HepG2 (cell line): ENCODE measurements around the gene ABCA8. TPM values are rescaled to one million over a fixed set of nuclear protein-coding genes. Genes with fewer than 3 reads are reported as not detected.

Experiments used
- ATAC-seq: fragments of 200-7000 bp; cut with Tn5 transposase; 3 replicates; pipeline ENCODE4 v1.9.1; 2020; ENCODE audit warnings: mild to moderate bottlenecking, moderate library complexity
- BruUV-seq: library from RNA; stranded (reverse); fragments of 400-500 nt; replicated peaks from 2 replicates; lab custom pipeline; 2021; lab: Mats Ljungman, UMichigan
- CTCF ChIA-PET: fragments of 300-600 bp; formaldehyde crosslinking; extraction: SDS; loops from one replicate; lab custom pipeline; 2021; ENCODE audit warnings: low total read pairs, inconsistent platforms, low intra/inter-chr PET ratio; lab: Yijun Ruan, JAX
- POLR2A ChIA-PET: fragments of 350-600 bp; sonication (Branson Sonifier 250); formaldehyde crosslinking; loops from one replicate; lab custom pipeline; 2020; ENCODE audit warnings: antibody characterized with exemption, inconsistent platforms; lab: Yijun Ruan, JAX
- DNase-seq: peaks from one replicate; pipeline ENCODE4 v3.0.0-alpha.2; 2015; ENCODE audit warnings: low spot score
- FAIRE-seq: peaks from 3 replicates; lab custom pipeline; 2011; peaks lifted over from hg19 to GRCh38; lab: Jason Lieb, UNC
- H2AFZ ChIP-seq: one replicate; pipeline ENCODE4 v1.6.1; 2011; ENCODE audit warnings: low read length, inconsistent platforms
- H3K27ac ChIP-seq: fragments of 300-600 bp; 3 replicates; pipeline ENCODE4 v1.8.0; 2011; ENCODE audit warnings: mixed run types, mild to moderate bottlenecking, mixed read lengths, low read length, inconsistent platforms; ENCODE audit not compliant: insufficient read depth; ENCODE audit errors: extremely low read length
- H3K27me3 ChIP-seq, 2 experiments: fragments of 200-600 bp in 1 of 2; 2 replicates in 1 of 2; 3 replicates in 1 of 2; pipeline versions ENCODE4 v1.6.0 to v1.8.0; 2011; ENCODE audit warnings: low read length in 2 of 2, mild to moderate bottlenecking in 2 of 2, moderate library complexity in 2 of 2, inconsistent platforms in 1 of 2; ENCODE audit not compliant: insufficient read depth in 2 of 2, control insufficient read depth in 1 of 2
- H3K36me3 ChIP-seq, 2 experiments: fragments of 200-600 bp in 1 of 2; replicated peaks in 1 of 2; 2 replicates in 1 of 2; 3 replicates in 1 of 2; pipeline versions ENCODE4 v1.5.1 to v1.8.0; 2011; ENCODE audit warnings: low read length in 2 of 2, inconsistent platforms in 1 of 2; ENCODE audit not compliant: insufficient read depth in 2 of 2, control insufficient read depth in 1 of 2
- H3K4me1 ChIP-seq: 2 replicates; pipeline ENCODE4 v1.5.1; 2012; ENCODE audit warnings: low read length, inconsistent platforms; ENCODE audit not compliant: insufficient read depth
- H3K4me2 ChIP-seq: 2 replicates; pipeline ENCODE4 v1.6.0; 2011; ENCODE audit warnings: low read depth, low read length, inconsistent platforms
- H3K4me3 ChIP-seq, 3 experiments: fragments of 200-600 bp in 1 of 3; sonication (generic), shearing (Covaris generic) in 1 of 3; replicated peaks in 1 of 3; 2 replicates each; pipeline ENCODE4 v1.5.1; 2011 to 2016; ENCODE audit warnings: low read length in 3 of 3, inconsistent platforms in 2 of 3, low read depth in 2 of 3, mild to moderate bottlenecking in 2 of 3, control low read depth in 1 of 3, mixed read lengths in 1 of 3; ENCODE audit not compliant: insufficient read depth in 1 of 3
- H3K79me2 ChIP-seq: one replicate; pipeline ENCODE4 v1.6.1; 2011; ENCODE audit warnings: low read length, inconsistent platforms; ENCODE audit not compliant: insufficient read depth
- H3K9ac ChIP-seq: 2 replicates; pipeline ENCODE4 v1.6.0; 2011; ENCODE audit warnings: mild to moderate bottlenecking, low read depth, low read length, inconsistent platforms; ENCODE audit not compliant: insufficient read depth
- H3K9me3 ChIP-seq: 2 replicates; pipeline ENCODE4 v1.5.1; 2012; ENCODE audit warnings: mild to moderate bottlenecking, low read length
- H4K20me1 ChIP-seq: 2 replicates; pipeline ENCODE4 v1.6.0; 2011; ENCODE audit warnings: inconsistent platforms, mild to moderate bottlenecking, low read length, moderate library complexity; ENCODE audit not compliant: insufficient read depth
- DMTF1 ChIP-seq: sonication (generic); formaldehyde crosslinking; IDR thresholded peaks from 2 replicates; pipeline ENCODE4 v1.4.0; 2020; ENCODE audit warnings: mild to moderate bottlenecking, missing genetic modification reagents
- EHMT2 ChIP-seq: fragments of 200-600 bp; sonication (generic); IDR thresholded peaks from 2 replicates; pipeline ENCODE4 v1.7.0; 2017; ENCODE audit warnings: antibody characterized with exemption, low read depth, low read length, borderline replicate concordance
- FOXP4 ChIP-seq: sonication (generic); formaldehyde crosslinking; IDR thresholded peaks from 2 replicates; pipeline ENCODE4 v1.4.0; 2020; ENCODE audit warnings: missing genetic modification reagents
- HIVEP1 ChIP-seq: sonication (generic); formaldehyde crosslinking; IDR thresholded peaks from 2 replicates; pipeline ENCODE4 v1.4.0; 2020; ENCODE audit warnings: mild to moderate bottlenecking, missing genetic modification reagents
- MYPOP ChIP-seq: sonication (generic); formaldehyde crosslinking; IDR thresholded peaks from 2 replicates; pipeline ENCODE4 v1.8.1; 2023; ENCODE audit warnings: mild to moderate bottlenecking, moderate library complexity, missing genetic modification reagents
- PAX8 ChIP-seq: sonication (generic); formaldehyde crosslinking; IDR thresholded peaks from 2 replicates; pipeline ENCODE4 v1.8.0; 2022; ENCODE audit warnings: mild to moderate bottlenecking, missing genetic modification reagents, borderline replicate concordance
- RARA ChIP-seq: IDR thresholded peaks from 2 replicates; pipeline ENCODE4 v1.6.1; 2016; ENCODE audit warnings: missing genetic modification reagents, missing compliant biosample characterization
- TARDBP ChIP-seq: sonication (generic); formaldehyde crosslinking; IDR thresholded peaks from 2 replicates; pipeline ENCODE4 v1.8.0; 2022; ENCODE audit warnings: mild to moderate bottlenecking, missing genetic modification reagents
- ZNF362 ChIP-seq: sonication (generic); formaldehyde crosslinking; IDR thresholded peaks from 2 replicates; pipeline ENCODE4 v1.4.0; 2020; ENCODE audit warnings: missing genetic modification reagents, mild to moderate bottlenecking, borderline replicate concordance
- ZNF44 ChIP-seq: sonication (generic); formaldehyde crosslinking; IDR thresholded peaks from 2 replicates; pipeline ENCODE4 v1.5.1; 2020; ENCODE audit warnings: mild to moderate bottlenecking, missing genetic modification reagents
- ZNF510 ChIP-seq: sonication (generic); formaldehyde crosslinking; IDR thresholded peaks from 2 replicates; pipeline ENCODE4 v1.4.0; 2020; ENCODE audit warnings: low read depth, mild to moderate bottlenecking, missing genetic modification reagents
- ZNF589 ChIP-seq: sonication (generic); formaldehyde crosslinking; conservative IDR thresholded peaks from 2 replicates; pipeline ENCODE4 v1.8.0; 2022; ENCODE audit warnings: mild to moderate bottlenecking, moderate library complexity, missing genetic modification reagents
- ZNF761 ChIP-seq: sonication (generic); formaldehyde crosslinking; conservative IDR thresholded peaks from 2 replicates; pipeline ENCODE4 v1.4.0; 2020; ENCODE audit warnings: mild to moderate bottlenecking, missing genetic modification reagents
- ZNF839 ChIP-seq: sonication (generic); formaldehyde crosslinking; IDR thresholded peaks from 2 replicates; pipeline ENCODE4 v1.4.0; 2020; ENCODE audit warnings: missing genetic modification reagents, mild to moderate bottlenecking, borderline replicate concordance
- ZNF878 ChIP-seq: sonication (generic); formaldehyde crosslinking; IDR thresholded peaks from 2 replicates; pipeline ENCODE4 v1.8.1; 2023; ENCODE audit warnings: mild to moderate bottlenecking, missing genetic modification reagents, moderate library complexity
- ZSCAN29 ChIP-seq: sonication (generic); formaldehyde crosslinking; conservative IDR thresholded peaks from 2 replicates; pipeline ENCODE4 v1.4.0; 2020; ENCODE audit warnings: mild to moderate bottlenecking, missing genetic modification reagents
- WGBS: methylation state at CpG from one replicate; pipeline ENCODE4 v1.1.6; 2017; ENCODE audit warnings: low lambda C conversion rate; 5-methylcytosine and 5-hydroxymethylcytosine counted together
- in situ Hi-C: cut with HindIII; loops from 2 replicates; pipeline ENCODE4 v1.10.0; 2017; ENCODE audit warnings: low pct_unique_long_range_greater_than_20kb; ENCODE audit not compliant: extremely low pct_ligation_motif_present
- intact Hi-C: fragments of 100-400 bp; cut with micrococcal nuclease; formaldehyde crosslinking; loops from one replicate; pipeline ENCODE4 v1.10.0; 2022; ENCODE audit not compliant: unreplicated experiment
- polyA plus RNA-seq, 8 experiments: library from polyadenylated mRNA; depleted of rRNA in 3 of 8; stranded (reverse) in 7 of 8; unstranded in 1 of 8; fragments of >200 nt; fragmentation: Illumina TruSeq in 4 of 8; extraction: Trizol in 4 of 8; gene quantifications; 2 replicates each; pipeline versions ENCODE4 v1.2.1 to v1.2.3, GENCODE V29; 2011 to 2016; ENCODE audit warnings: low read depth in 4 of 8, missing spikeins in 1 of 8, mixed read lengths in 1 of 8; ENCODE audit not compliant: insufficient read depth in 1 of 8
- total RNA-seq, 5 experiments: library from RNA; depleted of rRNA; stranded (reverse); fragments of >200 nt; fragmentation: Illumina TruSeq; extraction: Trizol; gene quantifications; 2 replicates each; pipeline ENCODE4 v1.2.3, GENCODE V29; 2016; ENCODE audit warnings: low read depth in 1 of 5
- TF ChIP-seq, protein P1 (sequence below): sonication (generic); formaldehyde crosslinking; IDR thresholded peaks from 2 replicates; pipeline ENCODE4 v1.5.0; 2020; ENCODE audit warnings: mild to moderate bottlenecking, low read depth, missing genetic modification reagents, borderline replicate concordance

ABCA8 gene
- total and polyA plus RNA-seq, 2 of the 13 experiments (the other 11 are each of a cell fraction or from before 2014, with no cell fraction given) = 0.05 to 0.18 TPM

GRCh38 chr17:68820476-68820824 is 134.7 kb downstream of the ABCA8 start:
- TSS peak; percentile 76 for BruUV-seq
- Histone ChIP-seq H3K36me3 (no peaks in the 10 kb centered on the region), H3K79me2 (no peaks in the 10 kb centered on the region), H3K27me3 (no peaks in the 10 kb centered on the region), H3K4me1 (peaks cover 81% of the 10 kb centered on the region), H2AFZ (no peak overlapping the region), H3K4me3 (peak overlapping the region; percentile 38 to 57 (median 53); a peak in 5 of 6 replicates), H3K27ac (peak overlapping the region; percentile 91), H4K20me1 (no peaks in the 10 kb centered on the region), H3K4me2 (peak overlapping the region; percentile 76), H3K9ac (peak overlapping the region; percentile 77), H3K9me3 (peaks cover 2% of the 10 kb centered on the region; the same call in 1 of the 2 replicates)
- in situ Hi-C loops (no loop called here), intact Hi-C loops (loop anchor here (1.0 to 2.0 kb wide), 2 partner anchors 26 to 88 kb away; no protein-coding TSS in a partner anchor)
- CTCF ChIA-PET = no interaction called here
- no peak for FAIRE-seq
- peak; percentile 45 for ATAC-seq
- POLR2A ChIA-PET = interaction anchor here (0.8 to 2.5 kb wide), 12 partner anchors 20 to 437 kb away, joined by 3 to 37 read pairs (median 4); no protein-coding TSS in a partner anchor
- 1% methylated on average over 5 of the region's 5 CpGs for WGBS
- no peak for DNase-seq
- 0 out of 2 replicates have a peak, but pooled peaks have one; percentile 33 for TF ChIP-seq ZNF510
- peak; percentile 67; the same call in 1 of the 2 replicates for TF ChIP-seq MYPOP (CRISPR knock-in tag)
- TF ChIP-seq PAX8 (CRISPR knock-in tag) = 0 out of 2 replicates have a peak, but pooled peaks have one; percentile 1
- peak; percentile 9; the same call in 1 of the 2 replicates for TF ChIP-seq ZNF362 (CRISPR knock-in tag)
- 0 out of 2 replicates have a peak, but pooled peaks have one; percentile 71 for TF ChIP-seq ZNF44 (CRISPR knock-in tag)
- peak; percentile 12; the same call in 1 of the 2 replicates for TF ChIP-seq RARA (CRISPR knock-in tag)
- no peak for TF ChIP-seq ZNF839 (CRISPR knock-in tag)
- TF ChIP-seq TARDBP (CRISPR knock-in tag) = no peak
- 0 out of 2 replicates have a peak, but pooled peaks have one; percentile 20 for TF ChIP-seq DMTF1 (CRISPR knock-in tag)
- TF ChIP-seq EHMT2 = no peak
- peak; percentile 46; the same call in 1 of the 2 replicates for TF ChIP-seq ZSCAN29 (CRISPR knock-in tag)
- 0 out of 2 replicates have a peak, but pooled peaks have one; percentile 19 for TF ChIP-seq ZNF589 (CRISPR knock-in tag)
- TF ChIP-seq HIVEP1 (CRISPR knock-in tag) = no peak
- TF ChIP-seq ZNF878 = peak; percentile 80; the same call in 1 of the 2 replicates
- peak; percentile 60; the same call in 1 of the 2 replicates for TF ChIP-seq ZNF761
- TF ChIP-seq, protein P1, sequence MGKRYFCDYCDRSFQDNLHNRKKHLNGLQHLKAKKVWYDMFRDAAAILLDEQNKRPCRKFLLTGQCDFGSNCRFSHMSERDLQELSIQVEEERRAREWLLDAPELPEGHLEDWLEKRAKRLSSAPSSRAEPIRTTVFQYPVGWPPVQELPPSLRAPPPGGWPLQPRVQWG (CRISPR knock-in tag) = no peak
- no peak for TF ChIP-seq FOXP4 (CRISPR knock-in tag)
